HCT116 (cell line): ENCODE data around the gene NR2F1-AS1.

Source experiments
- EZH2phosphoT487 ChIP-seq: fragments of 200-600 bp; IDR thresholded peaks from 2 replicates; pipeline ENCODE4 v1.6.1; 2018; ENCODE audit warnings: antibody characterized with exemption, borderline replicate concordance
- RAD21 ChIP-seq: IDR thresholded peaks from 2 replicates; pipeline ENCODE4 v1.6.1; 2012; ENCODE audit warnings: low read depth, mild to moderate bottlenecking
- TF ChIP-seq, protein P1 (sequence below), 3 experiments: fragments of 200-600 bp in 1 of 3; sonication (generic) in 1 of 3; IDR thresholded peaks in 2 of 3; conservative IDR thresholded peaks in 1 of 3; 2 replicates each; pipeline ENCODE4 v1.5.1; 2012 to 2017; ENCODE audit warnings: low read depth in 2 of 3, low read length in 2 of 3, antibody characterized with exemption in 1 of 3, borderline replicate concordance in 1 of 3, control low read depth in 1 of 3, mild to moderate bottlenecking in 1 of 3, mixed read lengths in 1 of 3, mixed run types in 1 of 3, moderate library complexity in 1 of 3; ENCODE audit not compliant: insufficient read depth in 1 of 3
- TF ChIP-seq, protein P2 (sequence below): IDR thresholded peaks from 2 replicates; pipeline ENCODE4 v1.6.1; 2012; ENCODE audit warnings: low read depth

DNA sequence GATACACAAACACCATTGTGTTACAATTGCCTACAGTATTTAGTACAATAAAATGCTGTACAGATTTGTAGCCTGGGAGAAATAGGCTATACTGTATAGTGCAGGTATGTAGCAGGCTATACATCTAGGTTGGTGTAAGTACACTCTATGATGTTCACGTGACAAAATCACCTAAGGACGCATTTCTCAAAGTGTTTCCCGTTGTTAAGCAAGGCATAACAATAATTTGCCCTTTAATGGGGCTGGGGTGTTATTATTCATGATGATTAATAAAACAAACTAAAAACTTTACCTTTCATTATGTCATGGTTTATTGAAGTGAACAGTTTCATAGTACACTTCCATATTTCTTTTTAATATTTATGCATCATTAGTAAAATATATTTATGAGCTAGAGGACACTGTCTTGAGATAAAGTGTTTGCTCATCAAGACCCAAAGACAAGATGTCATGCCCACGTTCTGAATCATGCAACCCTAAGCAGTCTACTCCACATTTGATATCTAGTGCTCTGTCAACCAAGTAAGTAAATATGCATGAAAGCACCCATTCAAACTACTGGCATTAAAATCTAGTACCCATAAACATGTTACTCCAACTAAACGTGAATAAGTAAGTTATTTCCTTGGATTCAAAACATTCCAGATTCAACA lies 220.5 kb downstream of the NR2F1-AS1 start:
- TF ChIP-seq, protein P1, sequence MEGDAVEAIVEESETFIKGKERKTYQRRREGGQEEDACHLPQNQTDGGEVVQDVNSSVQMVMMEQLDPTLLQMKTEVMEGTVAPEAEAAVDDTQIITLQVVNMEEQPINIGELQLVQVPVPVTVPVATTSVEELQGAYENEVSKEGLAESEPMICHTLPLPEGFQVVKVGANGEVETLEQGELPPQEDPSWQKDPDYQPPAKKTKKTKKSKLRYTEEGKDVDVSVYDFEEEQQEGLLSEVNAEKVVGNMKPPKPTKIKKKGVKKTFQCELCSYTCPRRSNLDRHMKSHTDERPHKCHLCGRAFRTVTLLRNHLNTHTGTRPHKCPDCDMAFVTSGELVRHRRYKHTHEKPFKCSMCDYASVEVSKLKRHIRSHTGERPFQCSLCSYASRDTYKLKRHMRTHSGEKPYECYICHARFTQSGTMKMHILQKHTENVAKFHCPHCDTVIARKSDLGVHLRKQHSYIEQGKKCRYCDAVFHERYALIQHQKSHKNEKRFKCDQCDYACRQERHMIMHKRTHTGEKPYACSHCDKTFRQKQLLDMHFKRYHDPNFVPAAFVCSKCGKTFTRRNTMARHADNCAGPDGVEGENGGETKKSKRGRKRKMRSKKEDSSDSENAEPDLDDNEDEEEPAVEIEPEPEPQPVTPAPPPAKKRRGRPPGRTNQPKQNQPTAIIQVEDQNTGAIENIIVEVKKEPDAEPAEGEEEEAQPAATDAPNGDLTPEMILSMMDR (IDR thresholded peaks at IDR 0.05 in 2 of 3, conservative IDR thresholded peaks at IDR 0.05 in 1 of 3; ENCODE audit: borderline replicate concordance in 1 of 3, insufficient read depth in 1 of 3, low read depth in 2 of 3, low read length in 2 of 3): no peak
- TF ChIP-seq RAD21: no peak
- TF ChIP-seq, protein P2, sequence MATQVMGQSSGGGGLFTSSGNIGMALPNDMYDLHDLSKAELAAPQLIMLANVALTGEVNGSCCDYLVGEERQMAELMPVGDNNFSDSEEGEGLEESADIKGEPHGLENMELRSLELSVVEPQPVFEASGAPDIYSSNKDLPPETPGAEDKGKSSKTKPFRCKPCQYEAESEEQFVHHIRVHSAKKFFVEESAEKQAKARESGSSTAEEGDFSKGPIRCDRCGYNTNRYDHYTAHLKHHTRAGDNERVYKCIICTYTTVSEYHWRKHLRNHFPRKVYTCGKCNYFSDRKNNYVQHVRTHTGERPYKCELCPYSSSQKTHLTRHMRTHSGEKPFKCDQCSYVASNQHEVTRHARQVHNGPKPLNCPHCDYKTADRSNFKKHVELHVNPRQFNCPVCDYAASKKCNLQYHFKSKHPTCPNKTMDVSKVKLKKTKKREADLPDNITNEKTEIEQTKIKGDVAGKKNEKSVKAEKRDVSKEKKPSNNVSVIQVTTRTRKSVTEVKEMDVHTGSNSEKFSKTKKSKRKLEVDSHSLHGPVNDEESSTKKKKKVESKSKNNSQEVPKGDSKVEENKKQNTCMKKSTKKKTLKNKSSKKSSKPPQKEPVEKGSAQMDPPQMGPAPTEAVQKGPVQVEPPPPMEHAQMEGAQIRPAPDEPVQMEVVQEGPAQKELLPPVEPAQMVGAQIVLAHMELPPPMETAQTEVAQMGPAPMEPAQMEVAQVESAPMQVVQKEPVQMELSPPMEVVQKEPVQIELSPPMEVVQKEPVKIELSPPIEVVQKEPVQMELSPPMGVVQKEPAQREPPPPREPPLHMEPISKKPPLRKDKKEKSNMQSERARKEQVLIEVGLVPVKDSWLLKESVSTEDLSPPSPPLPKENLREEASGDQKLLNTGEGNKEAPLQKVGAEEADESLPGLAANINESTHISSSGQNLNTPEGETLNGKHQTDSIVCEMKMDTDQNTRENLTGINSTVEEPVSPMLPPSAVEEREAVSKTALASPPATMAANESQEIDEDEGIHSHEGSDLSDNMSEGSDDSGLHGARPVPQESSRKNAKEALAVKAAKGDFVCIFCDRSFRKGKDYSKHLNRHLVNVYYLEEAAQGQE: no peak
- no peak for TF ChIP-seq EZH2phosphoT487
